ENCODE data around the gene APOA5.

DNA sequence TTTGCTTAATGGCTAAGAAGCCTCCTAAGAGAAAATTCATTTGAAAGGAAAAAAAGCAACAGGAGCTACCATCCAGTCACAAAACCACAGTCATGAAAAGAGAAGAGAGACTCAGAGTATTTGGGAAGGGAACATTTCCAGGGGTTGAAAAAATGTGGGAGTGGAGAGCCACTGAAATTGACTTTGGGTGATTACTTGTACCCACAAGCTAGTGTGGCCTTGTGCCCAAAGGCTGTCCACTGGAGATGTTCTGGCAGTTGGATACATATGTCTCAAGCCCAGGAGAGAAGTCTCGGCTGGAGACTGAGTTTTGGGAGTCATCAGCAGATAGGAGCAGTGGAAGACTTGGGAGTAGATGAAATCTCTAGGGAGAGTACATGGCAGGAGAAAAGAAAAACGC lies 3.2 kb upstream of the APOA5 start:
- TF ChIP-seq, protein P1, sequence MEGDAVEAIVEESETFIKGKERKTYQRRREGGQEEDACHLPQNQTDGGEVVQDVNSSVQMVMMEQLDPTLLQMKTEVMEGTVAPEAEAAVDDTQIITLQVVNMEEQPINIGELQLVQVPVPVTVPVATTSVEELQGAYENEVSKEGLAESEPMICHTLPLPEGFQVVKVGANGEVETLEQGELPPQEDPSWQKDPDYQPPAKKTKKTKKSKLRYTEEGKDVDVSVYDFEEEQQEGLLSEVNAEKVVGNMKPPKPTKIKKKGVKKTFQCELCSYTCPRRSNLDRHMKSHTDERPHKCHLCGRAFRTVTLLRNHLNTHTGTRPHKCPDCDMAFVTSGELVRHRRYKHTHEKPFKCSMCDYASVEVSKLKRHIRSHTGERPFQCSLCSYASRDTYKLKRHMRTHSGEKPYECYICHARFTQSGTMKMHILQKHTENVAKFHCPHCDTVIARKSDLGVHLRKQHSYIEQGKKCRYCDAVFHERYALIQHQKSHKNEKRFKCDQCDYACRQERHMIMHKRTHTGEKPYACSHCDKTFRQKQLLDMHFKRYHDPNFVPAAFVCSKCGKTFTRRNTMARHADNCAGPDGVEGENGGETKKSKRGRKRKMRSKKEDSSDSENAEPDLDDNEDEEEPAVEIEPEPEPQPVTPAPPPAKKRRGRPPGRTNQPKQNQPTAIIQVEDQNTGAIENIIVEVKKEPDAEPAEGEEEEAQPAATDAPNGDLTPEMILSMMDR (IDR thresholded peaks at IDR 0.05; ENCODE audit: poor library complexity, severe bottlenecking), result no peak
- TF ChIP-seq, protein P2, sequence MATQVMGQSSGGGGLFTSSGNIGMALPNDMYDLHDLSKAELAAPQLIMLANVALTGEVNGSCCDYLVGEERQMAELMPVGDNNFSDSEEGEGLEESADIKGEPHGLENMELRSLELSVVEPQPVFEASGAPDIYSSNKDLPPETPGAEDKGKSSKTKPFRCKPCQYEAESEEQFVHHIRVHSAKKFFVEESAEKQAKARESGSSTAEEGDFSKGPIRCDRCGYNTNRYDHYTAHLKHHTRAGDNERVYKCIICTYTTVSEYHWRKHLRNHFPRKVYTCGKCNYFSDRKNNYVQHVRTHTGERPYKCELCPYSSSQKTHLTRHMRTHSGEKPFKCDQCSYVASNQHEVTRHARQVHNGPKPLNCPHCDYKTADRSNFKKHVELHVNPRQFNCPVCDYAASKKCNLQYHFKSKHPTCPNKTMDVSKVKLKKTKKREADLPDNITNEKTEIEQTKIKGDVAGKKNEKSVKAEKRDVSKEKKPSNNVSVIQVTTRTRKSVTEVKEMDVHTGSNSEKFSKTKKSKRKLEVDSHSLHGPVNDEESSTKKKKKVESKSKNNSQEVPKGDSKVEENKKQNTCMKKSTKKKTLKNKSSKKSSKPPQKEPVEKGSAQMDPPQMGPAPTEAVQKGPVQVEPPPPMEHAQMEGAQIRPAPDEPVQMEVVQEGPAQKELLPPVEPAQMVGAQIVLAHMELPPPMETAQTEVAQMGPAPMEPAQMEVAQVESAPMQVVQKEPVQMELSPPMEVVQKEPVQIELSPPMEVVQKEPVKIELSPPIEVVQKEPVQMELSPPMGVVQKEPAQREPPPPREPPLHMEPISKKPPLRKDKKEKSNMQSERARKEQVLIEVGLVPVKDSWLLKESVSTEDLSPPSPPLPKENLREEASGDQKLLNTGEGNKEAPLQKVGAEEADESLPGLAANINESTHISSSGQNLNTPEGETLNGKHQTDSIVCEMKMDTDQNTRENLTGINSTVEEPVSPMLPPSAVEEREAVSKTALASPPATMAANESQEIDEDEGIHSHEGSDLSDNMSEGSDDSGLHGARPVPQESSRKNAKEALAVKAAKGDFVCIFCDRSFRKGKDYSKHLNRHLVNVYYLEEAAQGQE (IDR thresholded peaks at IDR 0.05; ENCODE audit: borderline replicate concordance), result no peak
- no peak for TF ChIP-seq TAF1 (IDR thresholded peaks at IDR 0.05; ENCODE audit: low read depth)
- no peak for TF ChIP-seq EZH2 (IDR thresholded peaks at IDR 0.05; ENCODE audit: borderline replicate concordance, insufficient read depth, low read length, poor library complexity, severe bottlenecking)
